Brain microvascular endothelial cell (primary cell): ENCODE data around the gene GALNS.
"Not testable (repeated sequence)": the region's sequence is repeated elsewhere in the genome, so short reads cannot be mapped to it uniquely, and the experiment has no call there.

Source experiments
- DNase-seq: peaks from one replicate; pipeline ENCODE4 v3.0.0-alpha.2; 2020
- H3K27ac ChIP-seq: fragments of 250-450 bp; sonication (Bioruptor Pico); 2 replicates; pipeline ENCODE4 v1.5.1; 2020; ENCODE audit warnings: mild to moderate bottlenecking, moderate library complexity
- H3K27me3 ChIP-seq: fragments of 250-450 bp; sonication (Bioruptor Pico); replicated peaks from 2 replicates; pipeline ENCODE4 v1.5.1; 2020; ENCODE audit warnings: mild to moderate bottlenecking
- H3K36me3 ChIP-seq: fragments of 250-450 bp; sonication (Bioruptor Pico); replicated peaks from 2 replicates; pipeline ENCODE4 v1.5.1; 2020; ENCODE audit warnings: mild to moderate bottlenecking
- H3K4me3 ChIP-seq: 2 replicates; pipeline ENCODE4 v1.5.1; 2011; ENCODE audit warnings: low read depth, mild to moderate bottlenecking, control low read depth, low read length, moderate library complexity
- CTCF ChIP-seq: IDR thresholded peaks from 2 replicates; pipeline ENCODE4 v1.5.1; 2011; ENCODE audit warnings: low read depth, mild to moderate bottlenecking, moderate library complexity, low read length, control low read depth, inconsistent platforms; ENCODE audit errors: missing control alignments
- in situ Hi-C: cut with HindIII; loops from 2 replicates; pipeline ENCODE4 v1.10.0; 2017; ENCODE audit warnings: low sequenced_read_pairs, low pct_ligation_motif_present

Gene GALNS

GRCh38 chr16:88896238-88897070 is 39.7 kb upstream of the GALNS start:
- TF ChIP-seq CTCF = no peak
- H3K27me3 ChIP-seq = peaks cover 6% of the 10 kb centered on the region
- DNase-seq = no peak
- in situ Hi-C loops = no loop called here
- no peak overlapping the region for H3K27ac ChIP-seq
- H3K36me3 ChIP-seq = no peaks in the 10 kb centered on the region
- no peak overlapping the region for H3K4me3 ChIP-seq

- in situ Hi-C loops = no loop called here
- Histone ChIP-seq H3K36me3 (no peaks in the 10 kb centered on the region), H3K27ac (no peak overlapping the region), H3K27me3 (peaks cover 6% of the 10 kb centered on the region), H3K4me3 (no peak overlapping the region)
- no peak for TF ChIP-seq CTCF
- no peak for DNase-seq
Measured at GRCh38 chr16:88895335-88895734, 38.6 kb upstream of the GALNS start.

- DNase-seq = no peak
- TF ChIP-seq CTCF = no peak
Measured at GRCh38 chr16:88894681-88895300, 38.0 kb upstream of the GALNS start.

GRCh38 chr16:88894266-88894665 is 37.5 kb upstream of the GALNS start:
- H3K36me3 ChIP-seq, H3K4me3 ChIP-seq, H3K27me3 ChIP-seq, H3K27ac ChIP-seq, in situ Hi-C loops, DNase-seq: not testable (repeated sequence)

More at GRCh38 chr16:88894681-88895300, 38.0 kb upstream of the GALNS start:
- Histone ChIP-seq H3K36me3 (no peaks in the 10 kb centered on the region), H3K27ac (no peak overlapping the region), H3K27me3 (peaks cover 6% of the 10 kb centered on the region), H3K4me3 (no peak overlapping the region)
- in situ Hi-C loops = no loop called here

- H3K4me3 ChIP-seq = no peak overlapping the region
- in situ Hi-C loops = no loop called here
- no peak for DNase-seq
- H3K27ac ChIP-seq = no peak overlapping the region
- peaks cover 2% of the 10 kb centered on the region for H3K27me3 ChIP-seq
- H3K36me3 ChIP-seq = no peaks in the 10 kb centered on the region
- TF ChIP-seq CTCF = no peak
Measured at GRCh38 chr16:88893127-88893968, 36.6 kb upstream of the GALNS start.

- Histone ChIP-seq H3K27ac (no peak overlapping the region), H3K27me3 (no peaks in the 10 kb centered on the region), H3K36me3 (no peaks in the 10 kb centered on the region), H3K4me3 (no peak overlapping the region)
- in situ Hi-C loops = no loop called here
- DNase-seq = no peak
- TF ChIP-seq CTCF = no peak
Measured at GRCh38 chr16:88892065-88892464, 35.3 kb upstream of the GALNS start.
